Ovary (tissue), 3 donors: ENCODE results near the gene SEMA5A.

ENCODE experiments used
- EP300 ChIP-seq: sonication (generic); formaldehyde crosslinking; IDR thresholded peaks from one replicate; pipeline ENCODE4 v1.6.1; 2017; ENCODE audit warnings: antibody characterized with exemption
- POLR2A ChIP-seq: fragments of 450-650 bp; IDR thresholded peaks from one replicate; pipeline ENCODE4 v1.6.1; 2017; ENCODE audit warnings: antibody characterized with exemption, mild to moderate bottlenecking, moderate library complexity
- TF ChIP-seq, protein P1 (sequence below), 3 donors: fragments of 450-650 bp in 2 of 3; fragments of 200-600 bp in 1 of 3; IDR thresholded peaks; one replicate each; pipeline versions ENCODE4 v1.5.1 to v1.8.0; 2016 to 2022; ENCODE audit warnings: antibody characterized with exemption in 3 of 3, mild to moderate bottlenecking in 1 of 3
- donor health status: DM: no; HTN: no; CAD: no.

- TF ChIP-seq, protein P1, sequence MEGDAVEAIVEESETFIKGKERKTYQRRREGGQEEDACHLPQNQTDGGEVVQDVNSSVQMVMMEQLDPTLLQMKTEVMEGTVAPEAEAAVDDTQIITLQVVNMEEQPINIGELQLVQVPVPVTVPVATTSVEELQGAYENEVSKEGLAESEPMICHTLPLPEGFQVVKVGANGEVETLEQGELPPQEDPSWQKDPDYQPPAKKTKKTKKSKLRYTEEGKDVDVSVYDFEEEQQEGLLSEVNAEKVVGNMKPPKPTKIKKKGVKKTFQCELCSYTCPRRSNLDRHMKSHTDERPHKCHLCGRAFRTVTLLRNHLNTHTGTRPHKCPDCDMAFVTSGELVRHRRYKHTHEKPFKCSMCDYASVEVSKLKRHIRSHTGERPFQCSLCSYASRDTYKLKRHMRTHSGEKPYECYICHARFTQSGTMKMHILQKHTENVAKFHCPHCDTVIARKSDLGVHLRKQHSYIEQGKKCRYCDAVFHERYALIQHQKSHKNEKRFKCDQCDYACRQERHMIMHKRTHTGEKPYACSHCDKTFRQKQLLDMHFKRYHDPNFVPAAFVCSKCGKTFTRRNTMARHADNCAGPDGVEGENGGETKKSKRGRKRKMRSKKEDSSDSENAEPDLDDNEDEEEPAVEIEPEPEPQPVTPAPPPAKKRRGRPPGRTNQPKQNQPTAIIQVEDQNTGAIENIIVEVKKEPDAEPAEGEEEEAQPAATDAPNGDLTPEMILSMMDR (IDR thresholded peaks at IDR 0.05), result no peak
- no peak for TF ChIP-seq EP300
- no peak for TF ChIP-seq POLR2A
These were observed 171.8 kb downstream of the SEMA5A start for GRCh38 chr5:9374025-9374424.
